ENCODE measurements around the gene LIPI. TPM values are rescaled to one million over a fixed set of nuclear protein-coding genes. Genes with fewer than 3 reads are reported as not detected.
"Not testable (repeated sequence)": the region's sequence is repeated elsewhere in the genome, so short reads cannot be mapped to it uniquely, and the experiment has no call there.

LIPI gene
- total RNA-seq, 2 donors from 2014 or later: not detected

DNA sequence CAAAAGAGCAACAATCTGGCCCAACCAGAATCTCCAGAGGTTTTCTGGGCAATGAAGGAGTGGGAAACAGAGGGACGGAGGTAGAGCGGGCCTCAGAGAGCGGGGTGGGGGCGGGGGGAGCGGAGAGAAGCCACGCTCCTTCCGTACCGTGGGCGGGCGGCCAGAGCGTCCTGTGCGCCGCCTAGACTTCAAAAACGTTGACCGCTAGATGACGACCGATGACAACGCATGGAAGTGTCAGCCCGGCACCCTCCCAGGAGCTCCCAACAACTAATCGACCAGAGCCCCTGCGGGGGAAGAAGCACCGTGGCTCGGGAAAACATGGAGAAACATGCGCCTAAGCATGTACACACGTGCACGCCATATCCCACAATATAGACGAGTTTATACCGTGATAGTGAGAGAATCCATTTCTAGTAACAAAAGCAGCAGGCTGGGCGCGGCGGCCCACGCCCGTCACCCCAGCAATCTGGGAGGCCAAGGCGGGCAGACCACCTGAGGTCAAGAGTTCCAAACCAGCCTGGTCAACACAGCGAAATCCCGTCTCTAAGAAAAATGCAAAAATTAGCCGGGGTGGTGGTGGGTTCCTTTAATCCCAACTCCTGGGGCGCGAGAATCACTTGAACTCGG, 131.9 kb downstream of the LIPI start:
- H3K4me1 Mint-ChIP-seq: no peaks in the 10 kb centered on the region
- no peaks in the 10 kb centered on the region for H3K27me3 Mint-ChIP-seq
- H3K36me3 Mint-ChIP-seq (ENCODE audit: low read depth): peaks cover under 1% of the 10 kb centered on the region
- no peak for DNase-seq
- H3K9me3 ChIP-seq (ENCODE audit: control insufficient read depth, low read length, poor library complexity, severe bottlenecking): no peaks in the 10 kb centered on the region
- no peak overlapping the region for H3K4me3 Mint-ChIP-seq
- no peak for ATAC-seq
- no peak overlapping the region for H3K27ac Mint-ChIP-seq

DNA sequence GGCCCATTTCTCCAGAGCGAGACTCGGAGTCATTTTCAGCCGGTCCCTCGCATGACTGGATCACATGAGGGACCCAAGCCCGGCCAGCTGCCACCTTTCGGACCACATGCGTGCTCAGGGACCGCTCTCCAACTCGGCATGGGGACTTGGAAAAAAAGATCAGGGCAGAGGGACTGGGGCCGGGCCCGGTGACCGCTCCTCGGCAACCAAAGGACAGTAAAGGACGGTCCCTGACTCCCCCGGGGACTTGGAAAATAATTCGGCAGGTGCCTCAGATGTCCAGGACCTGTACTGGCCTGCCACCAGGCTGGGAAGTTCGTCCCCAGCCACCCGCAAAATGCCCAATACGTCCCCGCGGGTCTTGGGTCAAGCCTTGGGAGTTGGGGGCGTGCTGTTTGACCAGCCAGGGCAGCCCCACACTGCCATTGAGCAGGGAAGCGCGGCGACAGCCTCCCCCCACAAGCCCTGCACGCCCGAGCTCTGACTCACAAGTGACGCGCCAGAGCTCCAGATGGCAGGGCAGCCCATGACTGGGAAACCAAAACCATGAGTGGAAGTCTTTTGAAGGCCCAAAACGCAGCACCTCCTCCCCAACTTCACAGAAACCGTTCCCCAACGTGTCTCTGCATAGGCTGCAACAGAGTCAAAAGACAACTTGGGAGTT, 134.5 kb downstream of the LIPI start:
- ATAC-seq (peak; percentile 23), DNase-seq (no peak)
- no peaks in the 10 kb centered on the region for H3K27me3 Mint-ChIP-seq
- H3K27ac Mint-ChIP-seq: no peak overlapping the region
- H3K4me3 Mint-ChIP-seq: peak overlapping the region; percentile 57
- no peaks in the 10 kb centered on the region for H3K36me3 Mint-ChIP-seq (ENCODE audit: low read depth)
- no peaks in the 10 kb centered on the region for H3K9me3 ChIP-seq (ENCODE audit: control insufficient read depth, low read length, poor library complexity, severe bottlenecking)
- no peaks in the 10 kb centered on the region for H3K4me1 Mint-ChIP-seq

- no peak for ATAC-seq
- no peak overlapping the region for H3K4me3 Mint-ChIP-seq
- no peaks in the 10 kb centered on the region for H3K27me3 Mint-ChIP-seq
- H3K27ac Mint-ChIP-seq: no peak overlapping the region
- no peaks in the 10 kb centered on the region for H3K9me3 ChIP-seq (ENCODE audit: control insufficient read depth, low read length, poor library complexity, severe bottlenecking)
- no peaks in the 10 kb centered on the region for H3K4me1 Mint-ChIP-seq
- DNase-seq: no peak
- H3K36me3 Mint-ChIP-seq (ENCODE audit: low read depth): no peaks in the 10 kb centered on the region
These were observed 135.2 kb downstream of the LIPI start for GRCh38 chr21:14075346-14076142.

DNA sequence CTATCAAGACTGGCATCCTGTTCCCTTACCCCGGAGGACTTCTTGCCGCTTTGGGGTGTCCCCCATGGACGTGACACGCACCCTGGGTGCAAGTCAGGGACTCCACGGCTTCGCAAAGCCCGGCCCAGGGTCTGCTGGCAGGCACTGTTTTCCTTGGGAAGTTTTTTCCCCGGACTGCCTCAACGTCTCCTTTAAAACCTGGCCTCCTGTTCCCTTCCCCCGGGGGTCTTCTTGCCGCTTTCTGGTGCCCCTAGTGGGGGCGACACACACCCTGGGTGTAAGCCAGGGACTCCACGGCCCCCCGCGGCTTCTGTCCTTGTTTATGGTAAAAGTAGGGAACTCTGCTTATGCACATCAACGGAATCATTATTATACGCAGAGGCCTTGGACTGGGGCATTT, 136.6 kb downstream of the LIPI start:
- Mint-ChIP-seq H3K27me3 (no peaks in the 10 kb centered on the region), H3K4me3 (no peak overlapping the region), H3K27ac (no peak overlapping the region), H3K36me3 (ENCODE audit: low read depth) (no peaks in the 10 kb centered on the region), H3K4me1 (no peaks in the 10 kb centered on the region)
- DNase-seq: no peak
- no peaks in the 10 kb centered on the region for H3K9me3 ChIP-seq (ENCODE audit: control insufficient read depth, low read length, poor library complexity, severe bottlenecking)
- no peak for ATAC-seq

- ATAC-seq (no peak), DNase-seq (no peak)
- Mint-ChIP-seq H3K36me3 (ENCODE audit: low read depth) (no peaks in the 10 kb centered on the region), H3K4me1 (no peaks in the 10 kb centered on the region), H3K27me3 (no peaks in the 10 kb centered on the region), H3K4me3 (no peak overlapping the region), H3K27ac (no peak overlapping the region)
- H3K9me3 ChIP-seq (ENCODE audit: control insufficient read depth, low read length, poor library complexity, severe bottlenecking): no peaks in the 10 kb centered on the region
These were observed 137.1 kb downstream of the LIPI start for GRCh38 chr21:14073615-14074014.

GRCh38 chr21:14072761-14073535, 137.8 kb downstream of the LIPI start:
- DNase-seq (no peak), ATAC-seq (no peak)
- no peaks in the 10 kb centered on the region for H3K36me3 Mint-ChIP-seq (ENCODE audit: low read depth)
- H3K27me3 Mint-ChIP-seq: no peaks in the 10 kb centered on the region
- no peaks in the 10 kb centered on the region for H3K9me3 ChIP-seq (ENCODE audit: control insufficient read depth, low read length, poor library complexity, severe bottlenecking)
- no peak overlapping the region for H3K27ac Mint-ChIP-seq
- no peaks in the 10 kb centered on the region for H3K4me1 Mint-ChIP-seq
- H3K4me3 Mint-ChIP-seq: no peak overlapping the region

DNA sequence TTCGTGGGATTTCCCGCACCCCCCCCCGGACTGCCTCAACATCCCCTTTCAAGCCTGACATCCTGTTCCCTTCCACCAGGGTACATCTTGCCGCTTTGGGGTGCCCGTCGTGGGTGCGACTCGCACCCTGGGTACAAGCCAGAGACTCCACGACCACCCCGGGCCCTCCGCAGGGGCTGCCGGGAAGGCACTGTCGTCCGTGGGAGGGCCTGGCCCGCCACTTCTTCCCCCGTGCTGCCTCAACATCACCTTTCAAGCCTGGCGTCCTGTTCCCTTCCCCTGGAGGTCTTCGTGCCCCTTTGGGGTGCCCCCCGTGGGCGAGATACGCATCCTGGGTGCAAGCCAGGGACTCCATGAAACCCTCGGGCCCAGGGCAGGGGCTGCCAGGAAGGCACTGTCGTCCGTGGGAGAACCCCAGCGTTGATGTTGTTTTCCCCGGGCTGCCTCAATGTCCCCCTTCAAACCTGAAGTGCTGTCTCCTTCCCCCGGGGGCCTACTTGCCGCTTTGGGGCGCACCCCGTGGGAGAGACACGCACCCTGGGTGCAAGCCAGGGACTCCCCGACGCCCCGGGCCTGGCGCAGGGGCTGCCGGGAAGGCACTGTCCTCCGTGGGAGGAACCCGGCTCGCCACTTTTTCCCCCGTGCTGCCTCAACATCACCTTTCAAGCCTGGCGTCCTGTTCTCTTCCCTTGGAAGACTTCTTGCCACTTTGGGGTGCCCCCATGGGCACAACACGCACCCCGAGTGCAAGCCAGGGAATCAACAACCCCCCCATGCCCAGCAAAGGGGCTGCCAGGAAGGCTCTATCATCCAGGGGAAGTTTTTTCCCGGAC, 138.6 kb downstream of the LIPI start:
- no peaks in the 10 kb centered on the region for H3K4me1 Mint-ChIP-seq
- no peak overlapping the region for H3K27ac Mint-ChIP-seq
- ATAC-seq: no peak
- no peaks in the 10 kb centered on the region for H3K27me3 Mint-ChIP-seq
- DNase-seq: no peak
- no peak overlapping the region for H3K4me3 Mint-ChIP-seq
- no peaks in the 10 kb centered on the region for H3K9me3 ChIP-seq (ENCODE audit: control insufficient read depth, low read length, poor library complexity, severe bottlenecking)
- H3K36me3 Mint-ChIP-seq (ENCODE audit: low read depth): no peaks in the 10 kb centered on the region

GRCh38 chr21:14070968-14071367, 139.8 kb downstream of the LIPI start:
- DNase-seq (no peak), ATAC-seq (no peak)
- H3K36me3 Mint-ChIP-seq (ENCODE audit: low read depth): no peaks in the 10 kb centered on the region
- no peaks in the 10 kb centered on the region for H3K27me3 Mint-ChIP-seq
- H3K27ac Mint-ChIP-seq: no peak overlapping the region
- no peaks in the 10 kb centered on the region for H3K4me1 Mint-ChIP-seq
- H3K4me3 Mint-ChIP-seq: no peak overlapping the region
- no peaks in the 10 kb centered on the region for H3K9me3 ChIP-seq (ENCODE audit: control insufficient read depth, low read length, poor library complexity, severe bottlenecking)

DNA sequence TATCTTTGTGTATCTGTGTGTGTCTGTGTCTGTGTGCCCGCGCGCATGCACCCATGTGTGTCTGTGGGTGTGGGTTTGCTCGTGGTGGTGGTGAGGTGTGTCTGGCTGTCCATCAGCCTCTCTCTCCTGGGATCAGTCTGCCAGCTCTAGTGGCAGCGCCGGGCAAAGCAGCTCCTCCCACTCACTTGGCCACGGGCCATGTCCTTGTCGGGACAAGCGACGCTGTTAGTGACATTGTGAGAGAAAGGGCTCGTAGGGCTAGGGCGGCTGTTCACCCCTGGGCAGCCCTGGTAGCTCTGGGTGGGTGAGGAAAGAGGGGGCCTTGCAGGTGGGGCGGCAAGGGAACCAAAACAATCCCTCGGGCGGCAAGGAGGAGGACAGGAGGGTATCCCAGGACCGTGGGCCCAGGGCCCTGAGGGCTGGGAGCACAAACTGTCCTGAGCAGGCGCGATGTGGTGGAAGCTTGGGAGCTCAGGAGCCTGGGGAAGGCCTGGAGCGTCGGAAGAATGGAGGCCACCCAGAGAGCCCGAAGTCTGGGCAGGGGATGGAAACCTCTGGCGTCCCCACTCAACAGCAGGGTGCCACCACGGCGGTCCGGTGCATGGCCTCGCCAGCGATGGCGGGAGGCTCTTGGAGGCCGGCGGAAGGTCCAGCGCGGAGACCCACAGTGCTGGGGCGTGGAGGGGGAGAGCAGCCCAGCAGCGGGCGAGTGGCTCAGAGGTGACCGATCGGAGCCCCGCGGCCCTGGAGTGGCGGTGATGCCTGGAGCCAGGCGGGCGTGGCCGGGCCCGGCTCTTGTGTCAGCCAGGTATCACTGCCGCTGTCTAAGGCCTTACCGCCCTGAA, 140.5 kb downstream of the LIPI start:
- Mint-ChIP-seq H3K27me3 (no peaks in the 10 kb centered on the region), H3K27ac (no peak overlapping the region), H3K36me3 (ENCODE audit: low read depth) (no peaks in the 10 kb centered on the region), H3K4me1 (no peaks in the 10 kb centered on the region), H3K4me3 (no peak overlapping the region)
- ATAC-seq: no peak
- H3K9me3 ChIP-seq (ENCODE audit: control insufficient read depth, low read length, poor library complexity, severe bottlenecking): no peaks in the 10 kb centered on the region
- DNase-seq: no peak

DNA sequence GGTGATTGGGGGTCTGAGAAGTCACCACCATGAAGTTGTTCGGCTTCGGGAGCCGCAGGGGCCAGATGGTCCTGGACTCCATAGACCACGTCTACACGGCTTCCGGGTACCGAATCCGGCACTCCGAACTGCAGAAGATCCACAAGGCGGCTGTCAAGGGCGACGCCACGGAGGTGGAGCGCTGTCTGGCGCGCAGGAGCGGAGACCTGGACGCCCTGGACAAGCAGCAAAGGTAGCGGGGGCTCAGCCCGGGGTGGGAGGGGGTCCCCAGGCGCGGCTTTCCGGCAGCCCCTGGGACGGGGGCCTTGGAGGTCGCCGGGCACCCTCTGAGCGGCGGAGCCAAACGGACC, 146.5 kb downstream of the LIPI start:
- ATAC-seq (no peak), DNase-seq (no peak)
- Mint-ChIP-seq H3K27ac (no peak overlapping the region), H3K4me1 (no peaks in the 10 kb centered on the region), H3K27me3 (no peaks in the 10 kb centered on the region), H3K36me3 (ENCODE audit: low read depth) (no peaks in the 10 kb centered on the region), H3K4me3 (no peak overlapping the region)
- H3K9me3 ChIP-seq (ENCODE audit: control insufficient read depth, low read length, poor library complexity, severe bottlenecking): no peaks in the 10 kb centered on the region

DNA sequence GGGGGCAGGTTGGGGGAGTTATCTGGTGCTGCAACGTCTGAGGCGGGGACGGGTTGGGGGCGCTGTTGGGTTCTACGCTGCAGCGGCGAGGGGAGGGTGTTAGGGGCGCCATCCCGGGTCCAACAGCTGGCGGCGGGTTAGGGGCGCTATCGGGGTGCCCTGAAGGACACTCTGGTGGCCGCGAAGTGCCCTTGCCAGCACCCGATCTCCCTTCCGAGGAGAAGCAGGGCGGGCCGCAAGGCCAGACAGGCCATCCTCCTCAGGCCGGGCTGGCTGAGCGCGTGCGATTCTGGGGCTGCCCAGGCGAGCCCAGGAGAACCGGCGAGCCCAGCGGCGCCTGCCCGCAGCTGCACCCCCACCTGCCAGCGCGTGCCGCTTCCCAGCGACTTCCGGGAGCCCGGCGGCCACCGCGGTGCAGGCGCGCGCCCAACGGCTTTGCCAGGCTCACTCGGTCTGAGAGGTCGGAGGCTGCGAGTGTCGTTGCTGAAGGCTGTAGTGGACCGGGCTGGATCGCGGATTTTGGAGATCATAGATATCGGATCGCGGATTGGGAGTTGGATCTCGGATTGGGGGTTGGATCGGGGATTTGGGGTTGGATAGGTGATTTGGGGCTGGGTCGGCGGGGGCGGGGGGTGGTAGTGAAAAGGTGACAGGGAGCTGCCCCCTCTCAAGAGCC, 147.0 kb downstream of the LIPI start:
- DNase-seq, H3K27me3 Mint-ChIP-seq, ATAC-seq: not testable (repeated sequence)

More for the DNA sequence above, 147.0 kb downstream of the LIPI start:
- H3K4me1 Mint-ChIP-seq; H3K27ac Mint-ChIP-seq; H3K9me3 ChIP-seq (ENCODE audit: control insufficient read depth, low read length, poor library complexity, severe bottlenecking); H3K36me3 Mint-ChIP-seq (ENCODE audit: low read depth): not testable (repeated sequence)
- peak overlapping the region; percentile 36 for H3K4me3 Mint-ChIP-seq
